HG03575 (cell line): ENCODE measurements around the gene CST11.

Experiments
- ATAC-seq: cut with Tn5 transposase; IDR thresholded peaks from one replicate; pipeline ENCODE4 v1.9.1; 2021; ENCODE audit not compliant: unreplicated experiment, insufficient number of reproducible peaks, low FRiP score; ENCODE audit errors: extremely low read depth

Gene CST11

DNA sequence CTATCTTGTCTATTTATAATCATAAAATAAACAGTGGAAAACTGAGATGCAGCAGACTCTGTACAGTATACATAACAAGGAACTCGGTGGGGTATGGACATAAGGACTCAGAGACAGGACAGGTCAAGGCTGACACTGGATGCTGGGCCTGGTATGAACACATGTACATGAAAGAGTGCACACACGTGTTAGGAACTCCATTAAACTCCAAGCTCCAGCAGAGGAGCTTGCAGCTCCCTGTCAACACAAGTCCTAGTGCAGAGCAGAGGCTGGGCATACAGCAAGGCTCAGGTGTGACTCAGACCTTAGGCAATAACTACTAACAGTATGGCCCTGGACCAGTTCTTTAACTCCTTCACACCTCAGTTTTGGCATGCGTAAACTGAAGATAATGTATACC, 48.5 kb downstream of the CST11 start:
- ATAC-seq: no peak

DNA sequence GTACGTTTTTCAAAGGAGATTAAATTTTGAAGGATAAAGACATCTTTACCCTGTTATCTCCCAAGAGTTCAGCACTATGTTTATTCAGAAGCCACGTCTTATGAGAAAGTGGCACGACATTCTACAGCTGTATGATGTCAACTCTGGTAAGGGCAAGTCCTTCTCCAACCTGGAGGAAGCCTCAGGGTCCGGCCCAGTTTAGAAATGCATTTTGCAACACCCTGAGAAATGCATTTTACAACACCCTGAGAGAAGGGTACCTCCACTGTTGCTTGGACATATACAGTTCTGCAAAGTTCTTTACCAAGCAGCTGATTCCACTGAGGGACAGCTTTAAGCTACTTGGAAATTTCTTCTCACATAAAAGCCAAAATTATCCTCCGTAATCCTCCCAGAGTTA, 48.9 kb downstream of the CST11 start:
- ATAC-seq: no peak

DNA sequence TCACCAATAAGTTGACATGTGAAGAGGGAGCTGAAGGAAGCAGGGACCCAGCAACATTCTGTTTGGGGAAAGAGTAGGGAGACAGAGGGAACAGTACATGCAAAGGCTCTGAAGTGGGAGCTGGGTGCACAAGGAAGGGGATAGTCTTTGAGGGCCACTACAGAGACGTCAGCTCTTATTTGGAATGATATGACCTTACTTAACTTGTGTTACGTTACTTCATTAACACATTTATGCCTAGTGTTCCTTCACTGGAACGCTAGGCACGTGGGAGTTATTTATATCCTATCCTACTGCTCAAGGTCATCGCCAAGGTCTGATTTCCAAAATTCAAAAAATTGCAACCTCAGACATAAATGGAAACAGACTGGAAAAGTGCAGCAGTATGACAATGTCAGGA, 51.6 kb downstream of the CST11 start:
- ATAC-seq: no peak
